Calu3 (cell line): ENCODE measurements around the gene DPP6. TPM values are rescaled to one million over a fixed set of nuclear protein-coding genes. Genes with fewer than 3 reads are reported as not detected.

Experiments
- BruUV-seq: library from RNA; stranded (reverse); fragments of 400-500 nt; replicated peaks from 2 replicates; lab custom pipeline; 2021; lab: Mats Ljungman, UMichigan
- CTCF ChIA-PET: fragments of 300-600 bp; sonication (Branson Sonifier 250); formaldehyde crosslinking; loops from one replicate; lab custom pipeline; 2022; ENCODE audit warnings: antibody characterized with exemption; lab: Charles Lee
- DNase-seq: peaks from one replicate; pipeline ENCODE4 v3.0.0; 2022
- H3K27ac Mint-ChIP-seq: one replicate; pipeline ENCODE4 v1.8.0; 2022; ENCODE audit warnings: mixed read lengths; ENCODE audit not compliant: unreplicated experiment
- H3K27me3 Mint-ChIP-seq: one replicate; pipeline ENCODE4 v1.8.0; 2022; ENCODE audit warnings: mixed read lengths; ENCODE audit not compliant: unreplicated experiment
- H3K36me3 Mint-ChIP-seq: one replicate; pipeline ENCODE4 v1.8.0; 2022; ENCODE audit warnings: mild to moderate bottlenecking, moderate library complexity, mixed read lengths; ENCODE audit not compliant: insufficient read depth, unreplicated experiment
- H3K4me1 Mint-ChIP-seq: one replicate; pipeline ENCODE4 v1.8.0; 2022; ENCODE audit warnings: mild to moderate bottlenecking, low read depth, mixed read lengths; ENCODE audit not compliant: unreplicated experiment
- H3K4me3 Mint-ChIP-seq: one replicate; pipeline ENCODE4 v1.8.0; 2022; ENCODE audit warnings: mild to moderate bottlenecking, low read depth, moderate library complexity, mixed read lengths; ENCODE audit not compliant: unreplicated experiment
- H3K9me3 Mint-ChIP-seq: one replicate; pipeline ENCODE4 v1.8.0; 2022; ENCODE audit warnings: low read depth, mixed read lengths; ENCODE audit not compliant: unreplicated experiment
- CTCF ChIP-seq: fragments of 200-600 bp; IDR thresholded peaks from one replicate; pipeline ENCODE4 v1.8.0; 2022; ENCODE audit warnings: antibody characterized with exemption; ENCODE audit not compliant: unreplicated experiment
- intact Hi-C: fragments of 100-400 bp; cut with micrococcal nuclease; formaldehyde crosslinking; loops from one replicate; pipeline ENCODE4 v1.10.0; 2022; ENCODE audit not compliant: unreplicated experiment
- total RNA-seq: library from RNA; stranded (reverse); gene quantifications from 2 replicates; pipeline ENCODE4 v1.2.3, GENCODE V29; 2022

The DPP6 gene
- total RNA-seq, 1 experiment from 2014 or later, result not detected

- CTCF ChIA-PET, result no interaction called here
- Mint-ChIP-seq H3K4me3 (no peak overlapping the region), H3K27ac (no peak overlapping the region), H3K36me3 (no peaks in the 10 kb centered on the region), H3K4me1 (no peaks in the 10 kb centered on the region), H3K9me3 (peaks cover 13% of the 10 kb centered on the region), H3K27me3 (no peaks in the 10 kb centered on the region)
- TF ChIP-seq CTCF, result no peak
- intact Hi-C loops, result no loop called here
- no TSS peak for BruUV-seq
- no peak for DNase-seq
These were observed 701.0 kb downstream of the DPP6 start for GRCh38 chr7:154753226-154753625.

GRCh38 chr7:154757756-154758155 is 705.6 kb downstream of the DPP6 start:
- H3K27me3 Mint-ChIP-seq, result no peaks in the 10 kb centered on the region
- H3K9me3 Mint-ChIP-seq, result peaks cover 11% of the 10 kb centered on the region
- CTCF ChIA-PET, result no interaction called here
- intact Hi-C loops, result no loop called here
- BruUV-seq, result no TSS peak
- no peak for TF ChIP-seq CTCF
- no peak for DNase-seq
- H3K4me3 Mint-ChIP-seq, result no peak overlapping the region
- no peaks in the 10 kb centered on the region for H3K4me1 Mint-ChIP-seq
- H3K36me3 Mint-ChIP-seq, result peaks cover 5% of the 10 kb centered on the region
- no peak overlapping the region for H3K27ac Mint-ChIP-seq

- Mint-ChIP-seq H3K36me3 (peaks cover 5% of the 10 kb centered on the region), H3K4me3 (no peak overlapping the region), H3K9me3 (peaks cover 15% of the 10 kb centered on the region), H3K4me1 (no peaks in the 10 kb centered on the region), H3K27ac (no peak overlapping the region), H3K27me3 (no peaks in the 10 kb centered on the region)
- no peak for TF ChIP-seq CTCF
- intact Hi-C loops, result no loop called here
- CTCF ChIA-PET, result no interaction called here
- no TSS peak for BruUV-seq
- DNase-seq, result no peak
These were observed 707.8 kb downstream of the DPP6 start for GRCh38 chr7:154759989-154760388.

- no peak for TF ChIP-seq CTCF
- Mint-ChIP-seq H3K4me3 (no peak overlapping the region), H3K27me3 (no peaks in the 10 kb centered on the region), H3K27ac (no peak overlapping the region), H3K4me1 (no peaks in the 10 kb centered on the region), H3K36me3 (peaks cover 5% of the 10 kb centered on the region), H3K9me3 (peaks cover 9% of the 10 kb centered on the region)
- intact Hi-C loops, result no loop called here
- no peak for DNase-seq
- no TSS peak for BruUV-seq
- CTCF ChIA-PET, result no interaction called here
These were observed 712.9 kb downstream of the DPP6 start for GRCh38 chr7:154765118-154765517.

- Mint-ChIP-seq H3K27me3 (no peaks in the 10 kb centered on the region), H3K27ac (no peak overlapping the region), H3K4me3 (no peak overlapping the region), H3K36me3 (no peaks in the 10 kb centered on the region), H3K9me3 (peaks cover 5% of the 10 kb centered on the region), H3K4me1 (no peaks in the 10 kb centered on the region)
- TF ChIP-seq CTCF, result no peak
- DNase-seq, result no peak
- CTCF ChIA-PET, result no interaction called here
- intact Hi-C loops, result no loop called here
- BruUV-seq, result no TSS peak
These were observed 714.9 kb downstream of the DPP6 start for GRCh38 chr7:154767142-154767541.
